SK-N-MC (cell line): ENCODE data around the gene NPAS2.

Experiments
- EZH2 ChIP-seq: fragments of 200-600 bp; sonication (generic); IDR thresholded peaks from one replicate; pipeline ENCODE4 v1.6.1; 2017; ENCODE audit warnings: antibody characterized with exemption
- POLR2AphosphoS5 ChIP-seq: IDR thresholded peaks from 2 replicates; pipeline ENCODE4 v1.6.1; 2012; ENCODE audit warnings: mild to moderate bottlenecking, low read depth, low read length, borderline replicate concordance

GRCh38 chr2:100814453-100814852 lies 5.5 kb upstream of the NPAS2 start:
- TF ChIP-seq EZH2 (no peak), POLR2AphosphoS5 (no peak)
